C4-2B (cell line): Measurements from ENCODE around the gene HIF1A.

Experiments used
- CTCF ChIP-seq: fragments of 450-650 bp; conservative IDR thresholded peaks from 2 replicates; pipeline ENCODE4 v1.5.1; 2017; ENCODE audit warnings: mild to moderate bottlenecking
- ZFX ChIP-seq: fragments of 450-650 bp; IDR thresholded peaks from 2 replicates; pipeline ENCODE4 v1.6.1; 2017

GRCh38 chr14:61750708-61751474 lies 55.6 kb downstream of the HIF1A start:
- TF ChIP-seq CTCF (no peak), ZFX (no peak)
